ENCODE measurements around the gene RBFOX1.
"Not testable (repeated sequence)": the region's sequence is repeated elsewhere in the genome, so short reads cannot be mapped to it uniquely, and the experiment has no call there.

RBFOX1 gene

DNA sequence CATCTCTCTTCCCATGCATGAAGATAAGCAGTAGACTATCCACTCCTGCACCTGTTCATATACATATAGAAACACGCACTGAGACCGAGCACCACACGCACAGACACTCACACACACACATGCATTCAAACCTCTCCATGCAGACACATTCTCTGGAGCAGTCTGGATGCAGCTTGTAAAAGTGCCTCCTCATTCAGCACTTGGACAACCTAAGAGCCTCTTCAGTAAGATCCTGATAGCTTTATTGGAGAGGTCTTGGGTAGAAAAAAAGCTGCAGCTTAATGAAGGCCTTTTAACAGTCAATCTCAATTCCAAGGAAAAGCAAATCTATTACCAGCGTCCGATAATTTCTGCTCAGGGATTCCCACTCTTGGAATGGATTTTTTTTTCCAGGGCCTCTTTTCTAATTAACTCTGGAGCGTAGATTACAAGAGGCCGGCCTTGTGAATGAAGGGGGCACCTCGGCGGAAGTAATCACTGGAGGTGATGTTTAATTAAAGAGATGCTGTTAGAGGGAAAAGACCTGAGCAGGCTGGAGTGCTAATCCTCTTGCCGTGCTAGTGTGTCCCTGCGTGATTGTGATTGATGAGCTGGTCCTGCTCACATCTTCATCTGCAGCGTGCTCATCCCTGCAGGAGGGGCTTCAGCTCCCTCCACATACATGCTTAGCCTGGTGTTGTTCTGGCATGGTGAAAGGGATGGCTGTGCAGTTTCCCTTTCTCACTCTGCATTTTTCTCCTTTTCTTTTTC is 155.1 kb downstream of the RBFOX1 start:
- DNase-seq, result no peak

DNA sequence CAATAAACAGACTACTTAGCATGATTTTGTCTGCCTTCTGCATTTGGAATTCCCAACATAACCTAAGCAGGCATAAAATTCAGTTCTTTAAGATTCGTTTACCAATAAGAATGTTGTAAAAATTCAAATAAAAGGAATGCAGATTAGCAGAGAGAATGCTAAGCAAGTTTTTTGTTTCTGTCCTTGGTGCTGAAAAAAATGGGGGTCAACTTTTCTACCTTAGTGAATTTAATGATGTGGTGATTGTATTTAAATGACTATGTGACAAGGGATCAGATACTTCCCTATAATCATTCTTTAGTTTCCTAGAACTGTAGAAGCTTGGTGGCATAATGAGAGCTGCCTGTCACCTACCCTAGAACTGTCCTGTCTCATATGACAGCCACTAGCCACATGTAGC is 159.5 kb downstream of the RBFOX1 start:
- DNase-seq, result no peak

DNA sequence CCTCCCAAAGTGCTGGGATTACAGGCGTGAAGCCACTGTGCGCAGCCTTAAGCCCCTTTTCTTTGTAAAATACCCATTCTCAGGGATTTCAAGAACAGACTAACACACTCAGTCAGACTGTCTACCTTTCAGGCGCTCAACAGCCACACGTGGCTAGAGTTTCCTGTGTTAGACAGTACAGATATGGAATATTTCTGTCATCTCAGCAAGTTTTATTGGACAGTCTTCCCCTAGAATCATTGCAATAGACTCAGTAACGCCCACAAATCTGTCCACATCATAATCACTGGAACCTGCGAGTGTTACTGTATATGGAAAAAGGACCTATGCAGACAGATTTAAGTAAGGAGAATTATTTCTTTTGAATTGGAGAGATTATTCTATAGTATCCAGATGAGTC is 160.5 kb downstream of the RBFOX1 start:
- no peak for DNase-seq

DNA sequence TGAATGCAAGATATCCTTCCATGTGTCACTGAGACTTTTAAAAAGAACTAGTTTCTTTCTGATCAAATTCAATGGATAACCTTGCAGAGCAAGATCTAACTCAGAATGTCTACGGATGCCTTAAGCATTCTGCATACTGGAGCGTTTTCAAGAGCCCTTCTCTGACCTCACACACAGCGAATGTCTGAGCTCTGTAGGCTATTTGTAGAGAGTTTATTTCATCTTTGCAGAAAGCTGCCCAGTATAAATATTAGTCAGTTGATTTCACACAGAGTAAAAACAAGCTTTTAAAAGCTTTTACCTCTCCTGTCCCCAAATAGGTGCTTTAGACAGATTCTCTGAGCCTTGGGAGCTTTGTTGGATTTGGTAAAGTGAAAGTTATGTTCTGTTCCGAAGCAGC is 165.0 kb downstream of the RBFOX1 start:
- DNase-seq, result no peak

DNA sequence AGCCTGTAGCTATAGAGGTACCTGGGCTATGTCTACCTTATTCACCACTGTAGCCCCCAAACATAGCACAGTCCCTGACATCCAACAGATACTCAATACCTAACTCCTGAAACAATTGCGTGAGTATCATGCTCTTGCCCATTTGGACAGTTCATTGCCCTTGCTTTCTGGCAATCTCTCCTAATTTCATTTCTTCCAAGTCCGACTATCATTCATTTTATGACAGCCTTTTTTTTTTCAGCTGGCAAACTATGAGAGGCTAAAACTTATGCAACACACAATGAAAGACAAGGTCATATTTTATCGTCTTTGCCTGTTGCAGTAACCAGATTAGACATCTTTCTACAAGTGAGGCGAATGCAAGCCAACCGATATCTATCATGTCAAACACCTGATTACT is 169.2 kb downstream of the RBFOX1 start:
- DNase-seq, result no peak

DNA sequence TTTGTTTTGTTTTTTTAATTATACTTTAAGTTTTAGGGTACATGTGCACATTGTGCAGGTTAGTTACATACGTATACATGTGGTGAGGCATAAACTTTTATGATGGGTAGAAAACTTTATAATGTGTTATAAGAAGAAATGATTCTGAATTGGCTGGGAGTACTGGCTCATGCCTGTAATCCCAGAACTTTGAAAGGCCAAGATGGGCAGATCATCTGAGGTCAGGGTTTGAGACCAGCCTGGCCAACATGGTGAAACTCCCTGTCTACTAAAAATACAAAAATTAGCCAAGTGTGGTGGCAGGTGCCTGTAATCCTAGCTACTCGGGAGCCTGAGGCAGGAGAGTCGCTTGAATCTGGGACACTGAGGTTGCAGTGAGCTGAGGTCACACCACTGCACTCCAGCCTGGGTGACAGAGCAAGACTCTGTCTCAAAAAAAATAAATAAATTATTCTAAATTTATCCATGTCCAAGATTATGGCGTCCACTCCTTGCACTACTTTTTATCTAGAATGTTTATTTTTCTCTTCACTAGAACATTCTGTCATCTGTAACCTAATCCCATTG is 170.0 kb downstream of the RBFOX1 start:
- not testable (repeated sequence) for DNase-seq

DNA sequence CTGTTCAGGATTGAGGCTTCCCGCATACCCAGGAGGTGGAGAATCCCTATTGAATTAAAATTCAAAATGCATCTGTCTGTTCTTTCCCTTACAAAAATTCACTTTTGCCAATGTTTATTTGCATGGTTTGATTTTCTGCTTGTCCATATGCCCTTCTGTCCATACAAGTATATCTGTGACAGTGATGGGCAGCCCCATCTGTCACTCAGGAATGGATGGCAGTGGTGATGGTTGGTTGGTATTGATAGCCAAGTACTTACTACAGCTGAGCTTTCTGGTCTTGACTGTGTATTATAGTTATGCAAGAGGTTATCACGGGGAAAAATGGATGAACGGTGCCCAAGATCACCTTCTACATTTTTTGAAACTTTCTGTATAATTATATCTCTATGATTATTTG is 171.0 kb downstream of the RBFOX1 start:
- DNase-seq, result no peak

DNA sequence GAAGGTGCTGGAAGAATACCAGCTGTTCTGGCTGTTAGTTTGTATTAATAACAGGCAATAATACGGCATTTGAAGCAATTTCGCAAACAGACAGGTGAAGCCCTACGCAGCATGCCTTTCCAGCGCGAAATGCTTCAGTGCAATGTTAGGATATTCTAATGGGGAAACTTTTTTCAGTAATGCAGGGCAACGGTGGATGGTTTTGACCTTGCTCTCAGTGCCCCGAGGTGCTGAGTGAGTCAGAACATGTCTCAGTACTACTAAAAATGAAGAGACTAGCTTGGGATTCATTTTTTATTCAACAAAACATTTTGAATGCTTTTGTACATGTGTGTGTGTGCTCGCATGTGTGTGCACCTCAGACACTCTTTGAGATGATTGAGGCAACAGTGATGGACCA is 172.2 kb downstream of the RBFOX1 start:
- no peak for DNase-seq

DNA sequence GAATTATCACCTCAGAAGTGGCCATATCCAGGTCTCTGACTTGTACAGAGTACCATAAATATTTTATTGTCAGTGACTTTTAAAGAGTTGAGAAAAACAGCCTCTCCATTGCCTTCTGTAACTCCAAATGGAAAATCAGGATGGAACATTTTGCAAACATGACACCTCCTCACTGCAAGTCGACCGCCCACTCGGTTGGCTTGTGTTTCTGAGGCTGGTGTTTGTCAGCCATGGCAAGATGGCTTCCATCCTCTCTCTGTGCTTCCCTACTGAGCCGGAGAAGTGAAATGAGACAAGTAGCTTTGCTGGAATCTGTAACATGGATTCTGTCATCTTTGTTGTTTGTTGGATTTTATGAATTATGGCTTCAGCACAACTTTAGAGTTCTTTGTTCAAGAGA is 172.8 kb downstream of the RBFOX1 start:
- no peak for DNase-seq

DNA sequence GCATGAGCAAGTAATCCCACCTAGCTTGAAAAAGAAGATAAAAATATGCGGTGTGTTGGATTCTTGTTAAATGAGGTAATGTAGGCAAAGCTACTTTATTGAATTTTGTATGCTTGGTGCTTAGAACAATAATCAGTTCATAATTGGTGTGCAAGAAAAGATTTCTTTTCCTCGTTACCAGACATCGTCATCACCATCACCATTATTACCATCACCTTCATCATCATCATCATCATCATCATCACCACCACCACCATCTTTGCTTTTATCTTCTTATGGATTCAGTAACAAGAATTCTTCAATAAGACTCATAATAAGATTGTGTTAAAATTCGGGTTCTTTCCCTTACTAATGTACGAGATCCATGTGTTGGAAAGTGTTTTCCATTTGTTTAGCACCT is 173.7 kb downstream of the RBFOX1 start:
- no peak for DNase-seq

DNA sequence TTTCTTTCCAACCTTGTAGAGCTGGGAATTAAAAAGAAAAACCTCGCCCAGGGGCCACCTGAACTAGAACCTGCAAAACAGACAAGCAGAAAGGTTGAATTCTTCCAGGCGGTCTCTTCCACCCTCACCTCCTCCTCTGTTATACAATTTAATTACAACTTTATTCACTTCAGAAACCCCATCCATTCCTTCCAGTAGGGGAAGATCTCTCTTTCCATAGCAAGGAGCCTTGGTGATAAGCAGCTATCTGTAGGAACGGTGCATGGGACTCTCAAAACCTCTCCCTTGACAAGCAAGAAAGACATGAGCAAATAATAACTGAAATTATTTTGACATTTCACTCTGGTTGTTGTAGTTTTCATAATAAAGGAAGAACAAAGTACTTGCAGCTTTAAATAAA is 176.0 kb downstream of the RBFOX1 start:
- no peak for DNase-seq

DNA sequence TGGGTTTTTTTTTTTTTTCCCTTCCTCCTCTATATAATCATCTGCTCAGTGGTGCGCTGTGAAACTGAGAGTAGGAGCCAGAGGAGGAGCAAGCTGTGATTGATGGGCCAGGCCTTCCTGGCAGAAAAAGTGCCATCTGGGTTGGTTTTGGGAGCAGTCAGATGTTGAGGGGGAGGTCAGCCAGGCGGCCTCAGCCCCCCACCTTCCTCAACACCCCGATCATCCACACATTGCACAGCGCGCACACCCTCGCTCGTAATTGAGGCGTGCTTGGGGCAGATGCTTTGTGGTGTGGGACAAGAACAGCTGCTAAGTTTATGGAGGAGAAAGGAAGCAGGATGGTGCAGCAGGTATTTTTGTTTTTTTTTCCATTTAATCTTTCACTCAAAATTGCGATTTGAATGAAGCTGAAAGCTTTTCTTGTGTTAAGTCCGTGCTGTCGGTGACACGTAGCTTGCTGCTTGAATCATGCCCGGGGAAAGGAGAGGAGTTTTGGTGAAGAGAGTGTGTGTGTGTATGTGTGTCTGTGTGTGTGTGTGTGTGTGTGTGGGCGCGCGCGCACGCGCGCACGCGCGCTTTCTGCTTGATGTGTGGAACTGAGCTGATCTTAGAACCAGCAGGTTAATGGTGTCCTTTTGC is 177.4 kb downstream of the RBFOX1 start:
- no peak for DNase-seq

DNA sequence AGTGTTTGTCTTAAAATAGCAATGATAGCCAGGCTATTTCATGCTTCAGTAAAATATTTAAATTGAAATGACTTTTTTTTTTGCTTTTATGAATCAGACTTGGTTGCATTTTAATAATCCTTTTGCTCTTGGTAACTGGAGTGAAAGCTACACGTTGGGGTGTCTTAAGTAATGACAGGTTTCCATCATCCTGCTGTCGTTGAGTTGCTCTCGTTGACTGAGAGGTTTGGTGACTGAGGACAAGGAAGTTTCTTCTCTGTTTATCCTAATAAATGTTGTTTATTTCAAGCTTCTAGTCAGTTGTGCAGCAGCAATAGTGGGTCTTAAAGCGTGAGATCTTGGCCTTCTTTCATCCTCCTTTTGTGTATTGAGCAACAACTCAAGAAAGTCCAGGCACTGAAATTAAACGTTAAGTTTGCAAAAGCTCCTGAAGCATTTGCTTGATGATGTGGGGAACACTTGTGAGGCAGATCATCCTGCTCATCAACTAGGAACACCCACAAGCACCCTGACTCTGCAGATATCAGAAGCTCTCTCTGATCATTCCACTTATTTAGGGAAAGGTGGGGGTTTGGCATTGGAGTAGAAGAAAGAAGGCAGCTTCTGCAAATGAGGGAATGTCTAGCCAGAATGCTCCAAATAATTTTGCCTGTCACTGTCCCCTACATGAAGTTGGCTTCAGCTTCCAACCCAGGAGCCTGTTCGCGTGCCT is 179.1 kb downstream of the RBFOX1 start:
- no peak for DNase-seq

DNA sequence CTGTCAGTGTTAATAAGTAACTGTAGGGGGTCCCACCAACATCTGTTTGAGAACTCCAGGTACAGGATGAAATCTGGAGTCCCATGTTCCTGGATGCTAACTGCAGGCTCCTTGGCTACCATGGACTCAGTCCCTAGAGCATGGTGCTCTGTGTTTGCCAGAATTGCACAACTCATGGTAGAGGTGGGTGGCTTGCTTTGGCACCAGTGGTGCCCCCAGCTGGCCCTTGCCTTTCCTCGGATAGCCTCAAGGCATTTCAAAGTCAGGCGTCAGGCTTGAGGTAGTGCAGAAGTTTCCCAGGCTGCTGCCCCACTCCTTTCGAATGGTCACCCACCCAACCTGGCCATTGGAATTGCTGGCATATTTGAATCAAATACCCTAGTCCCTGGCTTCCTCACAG is 179.9 kb downstream of the RBFOX1 start:
- no peak for DNase-seq

DNA sequence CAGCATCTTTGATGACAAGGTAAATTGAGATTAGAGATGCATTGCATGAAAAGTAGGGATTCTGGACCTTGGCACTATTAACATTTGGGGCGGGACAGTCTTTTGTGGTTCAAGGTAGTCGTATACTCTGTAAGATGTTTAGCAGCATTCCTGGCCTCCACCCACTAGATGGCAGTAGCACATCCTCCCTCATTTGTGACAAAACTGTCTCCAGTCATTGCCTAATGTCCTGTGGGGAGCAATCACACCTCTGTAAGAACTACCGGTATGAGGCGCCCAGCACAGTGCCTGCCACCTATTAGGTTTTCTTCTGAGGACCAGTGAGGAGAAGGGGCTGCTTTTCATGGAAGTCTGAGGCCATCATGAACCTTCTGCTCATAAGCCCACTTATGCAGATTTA is 180.8 kb downstream of the RBFOX1 start:
- DNase-seq, result no peak

DNA sequence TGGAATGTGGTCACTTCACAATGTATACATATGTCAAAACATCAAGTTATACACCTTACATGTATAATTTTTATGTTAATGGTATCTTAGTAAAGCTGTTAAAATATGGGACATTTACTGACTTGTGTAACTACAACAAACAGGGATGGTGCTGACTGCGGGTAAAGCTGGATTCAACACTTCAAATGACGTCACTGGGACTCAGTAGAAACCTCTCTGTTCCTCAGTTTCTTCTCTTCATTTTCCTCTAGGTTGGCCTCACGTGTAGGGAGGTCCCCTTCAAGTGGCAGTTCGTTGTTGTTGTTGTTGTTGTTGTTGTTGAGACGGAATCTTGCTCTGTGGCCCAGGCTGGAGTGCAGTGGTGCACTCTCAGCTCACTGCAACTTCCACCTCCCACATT is 182.9 kb downstream of the RBFOX1 start:
- no peak for DNase-seq

DNA sequence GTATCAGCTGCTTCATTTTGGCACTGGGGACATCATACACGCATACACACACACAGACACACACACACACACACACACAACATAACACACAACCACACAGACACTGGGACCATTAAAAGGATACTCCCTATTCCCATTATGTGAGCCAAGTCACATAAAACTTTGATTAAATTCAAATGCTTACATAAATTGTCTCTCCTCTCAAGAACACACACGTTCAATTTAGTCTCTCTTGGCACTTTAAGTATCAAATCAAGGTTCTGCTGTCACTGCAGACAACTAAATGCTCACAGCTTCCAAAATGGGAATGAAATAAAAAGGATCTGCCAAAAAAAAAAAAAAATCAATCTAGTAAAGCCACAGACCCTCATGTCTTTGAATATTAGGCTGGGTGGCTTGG is 184.9 kb downstream of the RBFOX1 start:
- no peak for DNase-seq

DNA sequence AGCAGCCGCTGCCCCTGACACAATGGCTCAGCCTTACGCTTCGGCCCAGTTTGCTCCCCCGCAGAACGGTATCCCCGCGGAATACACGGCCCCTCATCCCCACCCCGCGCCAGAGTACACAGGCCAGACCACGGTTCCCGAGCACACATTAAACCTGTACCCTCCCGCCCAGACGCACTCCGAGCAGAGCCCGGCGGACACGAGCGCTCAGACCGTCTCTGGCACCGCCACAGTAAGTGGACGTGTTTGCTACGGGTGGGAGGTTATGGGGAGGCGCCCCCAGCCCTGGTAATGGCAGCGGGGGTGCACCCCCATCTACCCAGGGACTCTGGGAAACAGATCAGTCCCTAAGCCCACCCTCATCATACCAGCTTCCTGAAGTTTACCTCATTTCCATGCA is 185.5 kb downstream of the RBFOX1 start:
- DNase-seq, result no peak

DNA sequence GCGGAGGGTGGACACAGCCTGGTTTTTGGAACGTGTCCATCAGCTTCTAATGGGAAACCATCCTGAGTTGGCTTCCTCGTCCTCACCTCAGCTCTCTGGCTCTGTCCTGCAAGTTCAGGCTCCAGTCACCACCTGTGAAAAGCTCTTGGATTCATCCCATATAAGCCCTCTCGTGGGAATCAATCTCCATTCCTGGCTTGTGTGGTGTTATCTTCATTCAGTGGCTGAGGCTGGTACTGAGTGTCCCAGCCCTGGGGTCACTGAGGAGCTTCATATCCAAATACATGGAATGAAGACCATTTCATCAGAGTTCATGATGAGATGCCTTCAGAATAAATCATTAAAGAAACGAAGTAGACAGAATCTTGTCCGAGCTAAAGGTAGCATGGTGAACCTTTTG is 189.2 kb downstream of the RBFOX1 start:
- DNase-seq, result no peak

DNA sequence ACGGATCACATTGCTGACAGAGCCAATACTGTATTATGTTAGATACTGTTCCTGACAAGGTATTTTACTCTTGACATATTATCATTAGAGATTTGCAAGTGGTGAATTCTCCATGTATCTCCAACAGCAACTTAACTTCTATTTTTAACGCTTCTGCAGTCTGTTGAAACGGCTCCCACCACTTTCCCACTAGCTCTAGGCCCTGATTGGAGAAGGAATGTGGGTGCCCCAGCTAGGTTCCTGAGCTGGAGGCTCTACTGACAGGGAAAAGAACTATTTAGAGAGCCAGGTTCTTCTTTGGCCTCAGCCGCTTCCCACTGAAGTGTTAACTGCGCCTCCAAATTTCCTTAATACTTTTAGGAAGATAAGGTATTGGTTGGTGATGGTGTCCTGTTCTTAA is 191.8 kb downstream of the RBFOX1 start:
- DNase-seq, result no peak

DNA sequence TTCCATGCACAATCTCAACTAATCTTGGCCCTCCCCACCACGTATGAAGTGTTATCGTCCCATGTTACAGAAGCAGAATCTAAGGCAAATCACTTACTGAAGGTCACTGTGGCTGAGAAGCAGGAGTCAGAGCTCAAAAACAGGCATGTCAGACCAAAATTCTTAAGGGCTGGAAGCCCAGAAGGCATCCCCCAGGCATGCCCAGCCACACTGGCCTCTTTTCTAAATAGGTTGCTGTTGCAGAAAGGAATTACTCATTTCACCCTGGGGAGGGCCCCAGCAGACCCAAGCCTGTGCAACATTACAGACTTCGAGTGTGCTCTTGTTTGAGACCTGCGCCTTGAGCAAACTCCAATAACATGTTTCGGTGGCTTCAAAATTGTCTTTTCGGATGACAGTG is 194.1 kb downstream of the RBFOX1 start:
- DNase-seq, result no peak

DNA sequence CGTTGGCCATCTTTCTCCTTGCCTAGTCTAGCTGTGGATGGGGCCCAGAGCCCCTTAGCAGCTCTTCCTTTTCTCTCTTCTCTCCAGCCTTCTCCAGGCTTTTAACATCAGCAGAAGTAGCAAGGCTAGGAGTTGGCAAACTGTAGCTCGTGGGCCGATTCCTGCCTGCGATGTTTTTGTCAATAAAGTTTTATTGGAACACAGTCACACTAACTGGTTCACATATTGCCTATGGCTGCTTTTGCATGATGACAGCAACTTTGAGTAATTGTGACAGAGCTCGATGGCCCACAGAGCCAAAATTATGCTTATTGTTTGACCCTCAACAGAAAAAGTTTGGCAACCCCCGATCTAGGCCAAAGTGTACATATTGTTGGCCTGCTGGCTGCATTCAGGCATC is 199.9 kb downstream of the RBFOX1 start:
- DNase-seq, result no peak

DNA sequence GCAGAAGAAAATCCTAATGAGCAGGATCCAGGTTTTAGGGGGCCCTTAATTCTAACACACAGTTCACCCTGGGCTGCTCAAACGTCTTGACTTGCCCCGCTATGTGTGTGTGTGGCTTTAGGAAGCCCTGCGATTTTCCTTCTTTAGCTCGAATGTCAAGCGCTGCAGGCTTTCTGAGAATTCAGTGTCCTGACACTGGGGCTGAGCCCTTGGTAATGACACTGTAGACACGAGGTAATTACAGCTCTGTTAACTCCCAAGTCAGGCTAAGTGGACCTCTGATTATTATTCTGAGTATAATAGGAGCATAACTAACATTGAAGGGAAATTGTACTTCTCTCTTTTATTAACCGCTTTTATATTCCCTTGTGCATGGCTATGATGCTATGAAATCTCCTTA is 202.1 kb downstream of the RBFOX1 start:
- DNase-seq, result no peak

DNA sequence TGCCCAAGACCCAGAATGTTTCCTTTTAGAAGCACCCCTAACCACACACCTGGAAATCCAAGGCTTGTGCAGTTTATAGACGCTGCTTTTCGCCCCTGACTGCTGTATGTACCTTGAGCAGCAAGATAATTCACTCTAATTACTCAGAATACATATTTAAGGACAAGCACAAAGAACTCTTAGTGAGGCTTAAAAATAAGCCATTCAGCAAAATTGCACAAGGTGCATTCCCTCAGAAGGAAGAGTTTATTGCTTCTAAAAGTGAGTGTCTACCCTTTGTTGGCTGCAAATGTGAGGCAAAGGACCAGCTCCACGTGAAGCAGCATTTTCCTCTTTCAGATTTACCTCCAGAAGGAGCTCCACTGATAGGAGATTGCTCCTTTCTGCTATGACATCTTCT is 208.4 kb downstream of the RBFOX1 start:
- no peak for DNase-seq
